ENCODE measurements around the gene PTBP3.

DNA sequence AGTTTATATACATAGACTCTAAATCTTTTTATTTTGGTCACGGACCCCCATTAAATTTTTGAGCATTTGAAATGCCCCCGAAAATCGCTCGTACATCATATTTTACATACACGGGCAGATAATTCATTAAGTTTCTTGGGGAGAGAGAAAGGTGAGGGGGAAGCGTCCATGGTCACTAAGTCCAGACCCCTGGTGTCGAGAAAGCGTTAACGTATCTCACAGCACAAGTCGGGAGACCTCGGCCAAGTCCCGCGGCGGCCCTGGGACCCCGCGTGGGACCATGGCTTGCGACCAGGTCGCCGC, 794 bp downstream of the PTBP3 start:
- TF ChIP-seq, protein P1, sequence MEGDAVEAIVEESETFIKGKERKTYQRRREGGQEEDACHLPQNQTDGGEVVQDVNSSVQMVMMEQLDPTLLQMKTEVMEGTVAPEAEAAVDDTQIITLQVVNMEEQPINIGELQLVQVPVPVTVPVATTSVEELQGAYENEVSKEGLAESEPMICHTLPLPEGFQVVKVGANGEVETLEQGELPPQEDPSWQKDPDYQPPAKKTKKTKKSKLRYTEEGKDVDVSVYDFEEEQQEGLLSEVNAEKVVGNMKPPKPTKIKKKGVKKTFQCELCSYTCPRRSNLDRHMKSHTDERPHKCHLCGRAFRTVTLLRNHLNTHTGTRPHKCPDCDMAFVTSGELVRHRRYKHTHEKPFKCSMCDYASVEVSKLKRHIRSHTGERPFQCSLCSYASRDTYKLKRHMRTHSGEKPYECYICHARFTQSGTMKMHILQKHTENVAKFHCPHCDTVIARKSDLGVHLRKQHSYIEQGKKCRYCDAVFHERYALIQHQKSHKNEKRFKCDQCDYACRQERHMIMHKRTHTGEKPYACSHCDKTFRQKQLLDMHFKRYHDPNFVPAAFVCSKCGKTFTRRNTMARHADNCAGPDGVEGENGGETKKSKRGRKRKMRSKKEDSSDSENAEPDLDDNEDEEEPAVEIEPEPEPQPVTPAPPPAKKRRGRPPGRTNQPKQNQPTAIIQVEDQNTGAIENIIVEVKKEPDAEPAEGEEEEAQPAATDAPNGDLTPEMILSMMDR (IDR thresholded peaks at IDR 0.05 in 4 of 5, conservative IDR thresholded peaks at IDR 0.05 in 1 of 5): peak in 1 of 5 experiments; percentile 15
- no peak for TF ChIP-seq POLR2A (IDR thresholded peaks at IDR 0.05)

Data from gastrocnemius medialis (tissue), 4 donors.